CD4-positive, alpha-beta T cell treated with Interleukin-15 for 4 hours (primary cell): Measurements from ENCODE around the gene ZNG1F.
"Not testable (repeated sequence)": the region's sequence is repeated elsewhere in the genome, so short reads cannot be mapped to it uniquely, and the experiment has no call there.

Experiments used
- DNase-seq: peaks from one replicate; pipeline ENCODE4 v3.0.0-alpha.2; 2020; ENCODE audit warnings: low spot score

The ZNG1F gene

GRCh38 chr9:41086215-41086614 is 102.9 kb downstream of the ZNG1F start:
- not testable (repeated sequence) for DNase-seq

GRCh38 chr9:41082358-41082757 is 106.8 kb downstream of the ZNG1F start:
- not testable (repeated sequence) for DNase-seq
